IPS-15b (cell line): ENCODE results near the gene SAMD8.

ENCODE experiments used
- H3K27me3 ChIP-seq: one replicate; pipeline ENCODE4 v1.6.1; 2013; ENCODE audit warnings: low read length; ENCODE audit not compliant: control insufficient read depth, insufficient read depth
- H3K36me3 ChIP-seq: one replicate; pipeline ENCODE4 v1.6.1; 2013; ENCODE audit warnings: low read length; ENCODE audit not compliant: control insufficient read depth, insufficient read depth
- H3K4me1 ChIP-seq: one replicate; pipeline ENCODE4 v1.6.1; 2013; ENCODE audit warnings: mild to moderate bottlenecking, low read length; ENCODE audit not compliant: control insufficient read depth, insufficient read depth
- H3K4me3 ChIP-seq: one replicate; pipeline ENCODE4 v1.5.1; 2013; ENCODE audit warnings: low read depth, low read length
- H3K9ac ChIP-seq: one replicate; pipeline ENCODE4 v1.6.1; 2013; ENCODE audit warnings: low read depth, mild to moderate bottlenecking, low read length
- H3K9me3 ChIP-seq: one replicate; pipeline ENCODE4 v1.6.1; 2013; ENCODE audit warnings: mild to moderate bottlenecking, low read length; ENCODE audit not compliant: control insufficient read depth, insufficient read depth

The SAMD8 gene

DNA sequence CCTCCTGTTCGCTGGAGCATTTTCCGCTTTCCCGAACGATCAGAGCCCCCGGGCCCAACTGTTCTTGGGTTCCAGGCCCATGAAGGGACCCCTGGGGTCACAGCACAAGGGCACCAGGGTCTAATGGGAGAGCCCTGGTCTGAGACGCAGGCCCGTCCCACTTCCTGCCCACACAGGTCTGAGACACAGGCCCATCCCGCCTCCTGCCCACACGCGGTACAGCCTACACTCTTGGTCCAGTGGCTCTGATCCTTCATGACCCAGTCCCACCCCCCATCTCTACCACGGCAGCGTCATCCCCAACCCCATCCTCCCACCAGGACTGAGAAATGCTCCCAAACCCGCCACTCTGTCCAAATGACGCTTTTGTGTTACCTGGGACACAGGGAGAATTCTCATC lies 38.7 kb upstream of the SAMD8 start:
- H3K9me3 ChIP-seq, result no peaks in the 10 kb centered on the region
- H3K4me1 ChIP-seq, result peaks cover 4% of the 10 kb centered on the region
- H3K4me3 ChIP-seq, result no peak overlapping the region

GRCh38 chr10:75073442-75073841 lies 38.0 kb upstream of the SAMD8 start:
- no peak overlapping the region for H3K4me3 ChIP-seq
- no peaks in the 10 kb centered on the region for H3K36me3 ChIP-seq
- peaks cover 4% of the 10 kb centered on the region for H3K4me1 ChIP-seq
- H3K27me3 ChIP-seq, result no peaks in the 10 kb centered on the region
- no peak overlapping the region for H3K9ac ChIP-seq
- H3K9me3 ChIP-seq, result no peaks in the 10 kb centered on the region

More for the DNA sequence above, 38.7 kb upstream of the SAMD8 start:
- H3K27me3 ChIP-seq, result no peaks in the 10 kb centered on the region
- H3K9ac ChIP-seq, result no peak overlapping the region
- H3K36me3 ChIP-seq, result no peaks in the 10 kb centered on the region

DNA sequence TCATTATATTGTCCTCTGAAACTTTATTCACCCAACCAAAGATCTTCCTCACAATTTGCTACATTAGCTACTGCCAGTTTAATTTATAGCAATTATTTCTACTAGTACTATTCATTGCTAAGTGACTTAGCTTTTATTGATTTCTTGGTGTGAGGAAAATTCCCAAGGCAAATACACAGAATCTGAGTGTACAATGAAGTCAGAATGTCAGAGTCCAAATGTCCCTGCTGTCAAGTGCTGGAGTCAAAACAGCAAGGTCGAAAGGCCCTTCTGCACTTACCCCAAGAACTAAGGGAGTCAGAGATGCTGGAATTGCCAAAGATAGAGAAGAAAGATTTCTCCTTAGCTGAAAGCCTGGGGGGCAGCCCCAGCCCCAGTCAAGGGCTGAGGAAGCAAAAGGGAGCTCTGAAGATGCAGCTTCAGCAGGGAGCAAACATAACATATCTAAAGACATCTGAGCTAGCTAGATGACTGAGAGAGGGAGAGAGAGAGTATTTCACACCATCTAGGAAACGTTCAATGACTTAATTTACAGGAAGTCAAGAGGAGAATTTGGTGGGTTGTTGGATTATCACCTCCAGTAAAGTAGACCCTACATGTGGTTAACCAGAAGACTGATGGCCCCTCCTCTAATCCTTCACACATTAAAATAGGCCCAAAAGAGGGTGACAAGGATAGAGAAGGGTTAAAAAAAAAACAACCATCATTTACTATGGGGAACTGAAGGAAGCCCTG lies 36.6 kb upstream of the SAMD8 start:
- no peak overlapping the region for H3K9ac ChIP-seq
- H3K9me3 ChIP-seq, result no peaks in the 10 kb centered on the region
- no peaks in the 10 kb centered on the region for H3K27me3 ChIP-seq
- H3K4me1 ChIP-seq, result peaks cover 6% of the 10 kb centered on the region
- no peaks in the 10 kb centered on the region for H3K36me3 ChIP-seq
- no peak overlapping the region for H3K4me3 ChIP-seq

DNA sequence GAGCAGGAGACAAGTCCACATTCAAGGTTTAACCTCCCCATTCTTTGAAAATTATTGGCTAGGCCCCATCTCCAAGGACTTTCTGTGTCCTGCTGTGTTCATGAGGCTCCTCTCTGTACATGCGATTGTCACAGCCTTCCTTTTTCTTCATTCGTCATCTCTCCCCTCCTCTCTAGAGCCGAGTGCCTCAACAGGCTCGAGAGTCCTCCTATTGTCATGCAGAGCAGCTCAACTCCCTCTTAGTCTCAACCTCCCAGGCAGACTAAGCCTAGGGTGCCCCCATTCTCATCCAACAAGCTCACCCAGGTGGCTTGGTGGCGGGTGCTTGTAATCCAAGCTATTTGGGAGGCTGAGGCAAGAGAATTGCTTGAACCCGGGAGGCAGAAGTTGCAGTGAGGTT lies 35.1 kb upstream of the SAMD8 start:
- no peak overlapping the region for H3K4me3 ChIP-seq
- no peaks in the 10 kb centered on the region for H3K27me3 ChIP-seq
- no peak overlapping the region for H3K9ac ChIP-seq
- peaks cover 9% of the 10 kb centered on the region for H3K4me1 ChIP-seq
- no peaks in the 10 kb centered on the region for H3K36me3 ChIP-seq
- no peaks in the 10 kb centered on the region for H3K9me3 ChIP-seq

DNA sequence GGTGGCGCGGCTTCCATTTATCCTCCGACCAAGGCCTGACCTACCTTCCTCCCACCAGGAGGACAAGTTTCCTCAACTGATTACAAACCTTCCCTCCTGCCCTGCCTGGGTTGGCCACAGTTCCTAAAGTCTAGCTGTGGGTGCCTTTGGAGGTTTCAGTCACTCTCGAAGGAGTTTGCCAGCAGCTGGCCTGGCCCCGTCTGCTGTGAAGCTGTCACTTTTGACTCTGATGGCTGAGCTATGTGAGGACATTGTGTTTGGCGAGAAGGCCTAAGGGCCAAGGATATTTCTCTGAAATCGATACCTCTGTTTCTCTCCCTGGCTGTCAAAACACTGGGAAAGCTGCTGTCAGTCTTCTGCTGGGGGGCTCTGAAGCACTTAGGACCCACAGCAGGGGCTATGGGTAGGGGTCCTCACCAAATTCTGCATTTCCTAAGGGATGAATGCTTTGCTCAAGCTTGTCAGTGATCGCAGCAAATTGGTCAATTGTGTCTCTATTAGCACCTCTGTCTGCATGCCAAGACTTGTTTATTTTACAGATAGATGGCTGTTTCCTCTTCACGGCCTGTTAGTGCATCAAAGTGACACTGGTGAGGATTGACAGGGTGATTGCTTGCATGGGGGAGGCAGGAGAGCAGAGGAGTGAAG lies 31.9 kb upstream of the SAMD8 start:
- Histone ChIP-seq H3K9ac (no peak overlapping the region), H3K9me3 (no peaks in the 10 kb centered on the region), H3K4me3 (no peak overlapping the region), H3K4me1 (peaks cover 24% of the 10 kb centered on the region), H3K36me3 (no peaks in the 10 kb centered on the region), H3K27me3 (no peaks in the 10 kb centered on the region)

GRCh38 chr10:75080554-75080953 lies 30.9 kb upstream of the SAMD8 start:
- Histone ChIP-seq H3K4me1 (peaks cover 24% of the 10 kb centered on the region), H3K4me3 (no peak overlapping the region), H3K36me3 (no peaks in the 10 kb centered on the region), H3K27me3 (no peaks in the 10 kb centered on the region), H3K9ac (no peak overlapping the region), H3K9me3 (no peaks in the 10 kb centered on the region)

- peaks cover 23% of the 10 kb centered on the region for H3K4me1 ChIP-seq
- H3K4me3 ChIP-seq, result no peak overlapping the region
- H3K36me3 ChIP-seq, result no peaks in the 10 kb centered on the region
- no peak overlapping the region for H3K9ac ChIP-seq
- no peaks in the 10 kb centered on the region for H3K27me3 ChIP-seq
- no peaks in the 10 kb centered on the region for H3K9me3 ChIP-seq
Observed at GRCh38 chr10:75081379-75081778, 30.1 kb upstream of the SAMD8 start.

- Histone ChIP-seq H3K27me3 (no peaks in the 10 kb centered on the region), H3K4me1 (peaks cover 31% of the 10 kb centered on the region), H3K36me3 (no peaks in the 10 kb centered on the region), H3K9me3 (no peaks in the 10 kb centered on the region), H3K9ac (no peak overlapping the region), H3K4me3 (no peak overlapping the region)
Observed at GRCh38 chr10:75083972-75084833, 27.3 kb upstream of the SAMD8 start.

- Histone ChIP-seq H3K4me3 (no peak overlapping the region), H3K4me1 (peaks cover 29% of the 10 kb centered on the region), H3K36me3 (no peaks in the 10 kb centered on the region), H3K9me3 (no peaks in the 10 kb centered on the region), H3K27me3 (no peaks in the 10 kb centered on the region), H3K9ac (no peak overlapping the region)
Observed at GRCh38 chr10:75084834-75085384, 26.5 kb upstream of the SAMD8 start.

GRCh38 chr10:75086278-75086934 lies 25.1 kb upstream of the SAMD8 start:
- peaks cover 25% of the 10 kb centered on the region for H3K4me1 ChIP-seq
- H3K4me3 ChIP-seq, result no peak overlapping the region
- H3K9me3 ChIP-seq, result no peaks in the 10 kb centered on the region
- H3K27me3 ChIP-seq, result no peaks in the 10 kb centered on the region
- no peak overlapping the region for H3K9ac ChIP-seq
- no peaks in the 10 kb centered on the region for H3K36me3 ChIP-seq

DNA sequence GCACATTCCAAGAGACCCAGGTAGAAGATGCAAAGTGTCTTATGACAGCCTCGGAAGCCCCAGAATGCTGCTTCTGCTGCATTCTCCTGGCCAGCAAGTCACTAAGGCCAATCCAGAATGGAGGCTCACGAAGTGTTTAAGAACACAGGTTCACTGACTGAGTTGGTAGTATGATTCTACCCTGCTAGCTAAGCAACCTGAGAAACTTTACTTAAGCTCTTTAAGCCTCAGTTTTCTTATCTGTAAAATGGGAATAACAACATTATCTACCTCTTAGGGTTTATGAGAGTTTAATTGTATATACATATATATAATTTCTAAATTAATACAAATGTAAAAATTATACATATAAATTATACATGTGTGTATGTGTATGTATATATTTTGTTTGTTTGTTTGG lies 22.8 kb upstream of the SAMD8 start:
- Histone ChIP-seq H3K36me3 (no peaks in the 10 kb centered on the region), H3K27me3 (no peaks in the 10 kb centered on the region), H3K4me1 (peaks cover 16% of the 10 kb centered on the region)

More for the DNA sequence above, 22.8 kb upstream of the SAMD8 start:
- Histone ChIP-seq H3K4me3 (no peak overlapping the region), H3K9me3 (no peaks in the 10 kb centered on the region), H3K9ac (no peak overlapping the region)
